CD4-positive, alpha-beta T cell treated with Interleukin-4 for 1 hour (primary cell): ENCODE data around the gene LBH.

Experiments used
- DNase-seq, 2 donors: peaks; one replicate each; pipeline ENCODE4 v3.0.0-alpha.2; 2020 to 2022

Gene LBH

GRCh38 chr2:30217644-30218337 is 13.5 kb upstream of the LBH start:
- no peak for DNase-seq

GRCh38 chr2:30218338-30218713 is 13.0 kb upstream of the LBH start:
- no peak for DNase-seq

- no peak for DNase-seq
Measured at GRCh38 chr2:30218814-30219213, 12.5 kb upstream of the LBH start.

- no peak for DNase-seq
Measured at GRCh38 chr2:30219886-30220875, 11.2 kb upstream of the LBH start.

GRCh38 chr2:30221531-30221930 is 9.8 kb upstream of the LBH start:
- DNase-seq = no peak

- no peak for DNase-seq
Measured at GRCh38 chr2:30222031-30222430, 9.3 kb upstream of the LBH start.

- DNase-seq = no peak
Measured at GRCh38 chr2:30222636-30223360, 8.5 kb upstream of the LBH start.

- DNase-seq = peak; percentile 43 to 46
Measured at GRCh38 chr2:30223413-30223874, 7.9 kb upstream of the LBH start.

GRCh38 chr2:30224151-30224550 is 7.2 kb upstream of the LBH start:
- DNase-seq = no peak

GRCh38 chr2:30225131-30225762 is 6.1 kb upstream of the LBH start:
- DNase-seq = peak; percentile 58 to 70

GRCh38 chr2:30226144-30227032 is 4.9 kb upstream of the LBH start:
- peak in 1 of 2 donors; percentile 51 for DNase-seq

- no peak for DNase-seq
Measured at GRCh38 chr2:30229596-30229995, 1.7 kb upstream of the LBH start.

- DNase-seq = no peak
Measured at GRCh38 chr2:30230497-30231211, 680 bp upstream of the LBH start.

- DNase-seq = peak; percentile 85 to 90
Measured at GRCh38 chr2:30231996-30232800, 864 bp downstream of the LBH start.

GRCh38 chr2:30232801-30233130 is 1.4 kb downstream of the LBH start:
- DNase-seq = peak; percentile 43 to 49

GRCh38 chr2:30233271-30234009 is 2.1 kb downstream of the LBH start:
- DNase-seq = no peak

- peak in 1 of 2 donors; percentile 36 for DNase-seq
Measured at GRCh38 chr2:30234180-30234971, 3.0 kb downstream of the LBH start.

- DNase-seq = no peak
Measured at GRCh38 chr2:30235008-30235655, 3.8 kb downstream of the LBH start.
